Superior temporal gyrus (tissue), 1 donor: Measurements from ENCODE around the gene ITGBL1.

ENCODE experiments used
- DNase-seq: peaks from one replicate; pipeline ENCODE4 v3.0.0-alpha.2; 2016; ENCODE audit errors: extremely low spot score

The ITGBL1 gene

DNA sequence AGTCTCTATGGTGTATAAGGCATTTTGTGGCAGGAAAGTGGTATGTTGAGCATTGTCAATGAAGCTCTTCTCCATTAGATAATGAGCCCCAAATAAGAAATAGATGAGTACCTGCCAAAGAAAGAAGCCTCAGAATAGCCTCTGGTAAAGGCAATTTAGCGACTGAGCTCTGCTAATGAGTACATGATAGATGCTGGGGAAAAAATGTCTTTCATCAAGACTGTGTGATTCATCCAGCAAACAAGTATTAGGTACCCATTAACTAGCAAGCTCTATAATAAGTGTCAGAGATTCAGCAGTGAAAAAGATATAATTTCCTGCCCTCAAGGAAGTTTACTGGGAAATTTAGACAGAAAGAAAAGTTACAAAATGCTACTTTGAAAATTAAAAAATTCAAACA, 294.6 kb downstream of the ITGBL1 start:
- no peak for DNase-seq

- DNase-seq: no peak
These were observed 297.1 kb downstream of the ITGBL1 start for GRCh38 chr13:101749584-101749983.

GRCh38 chr13:101751488-101751887, 299.0 kb downstream of the ITGBL1 start:
- no peak for DNase-seq

DNA sequence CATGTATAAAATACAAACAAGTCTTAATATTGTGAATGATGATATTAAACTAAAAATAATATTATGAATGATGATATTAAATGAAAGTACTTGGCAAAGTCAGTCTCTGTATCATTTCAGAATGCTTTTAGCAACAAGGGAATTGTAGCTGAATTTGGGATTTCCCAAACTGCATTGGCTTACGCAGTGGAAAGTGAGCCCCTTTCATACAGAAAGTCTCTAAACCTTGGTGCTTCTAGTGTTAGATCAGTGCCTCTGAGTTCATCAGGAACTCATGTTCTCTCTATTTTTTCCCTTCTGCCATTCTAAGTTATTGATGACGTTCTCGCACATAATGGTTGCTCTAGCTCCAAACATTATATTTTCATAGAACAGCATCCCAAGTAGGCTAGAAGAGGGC, 300.0 kb downstream of the ITGBL1 start:
- no peak for DNase-seq

DNA sequence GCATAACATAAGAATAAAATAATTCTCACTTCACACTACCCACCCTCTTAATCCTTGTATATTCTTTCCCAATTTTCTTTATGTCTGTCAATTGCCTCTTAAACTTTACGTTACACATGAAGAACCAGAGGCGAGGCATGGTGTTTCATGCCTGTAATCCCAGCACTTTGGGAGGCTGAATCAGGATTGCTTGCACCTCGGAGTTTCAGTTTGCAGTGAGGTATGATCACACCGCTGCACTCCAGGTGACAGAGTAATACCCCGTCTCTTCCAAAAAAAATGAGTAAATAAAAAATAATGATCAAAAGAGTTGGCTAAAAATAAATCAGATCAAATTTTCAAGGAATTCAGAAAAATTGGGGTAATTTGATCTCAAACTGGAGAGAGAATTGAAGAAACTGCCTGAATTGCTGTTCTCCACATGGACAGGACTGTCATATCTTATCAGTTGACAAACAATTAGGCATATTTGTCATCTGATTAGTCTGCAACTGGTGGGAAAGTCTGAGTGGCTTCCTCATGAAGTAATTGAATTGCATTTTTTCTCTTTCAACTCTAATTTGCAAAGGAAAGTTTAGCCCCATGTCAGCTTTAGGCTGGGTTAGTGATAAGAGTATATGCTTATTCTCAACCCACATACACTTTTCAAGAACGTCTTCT, 302.9 kb downstream of the ITGBL1 start:
- DNase-seq: no peak

GRCh38 chr13:101757446-101758039, 305.1 kb downstream of the ITGBL1 start:
- DNase-seq: peak; percentile 68

GRCh38 chr13:101763191-101763590, 310.7 kb downstream of the ITGBL1 start:
- DNase-seq: no peak
